Natural killer cell (primary cell): ENCODE data around the gene RGCC. TPM values are rescaled to one million over a fixed set of nuclear protein-coding genes. Genes with fewer than 3 reads are reported as not detected.
"Not testable (repeated sequence)": the region's sequence is repeated elsewhere in the genome, so short reads cannot be mapped to it uniquely, and the experiment has no call there.

Experiments
- ATAC-seq, 3 donors: fragments of 150-1000 bp in 2 of 3; fragments of 200-7000 bp in 1 of 3; cut with Tn5 transposase; 1 replicate in 1 of 3; 2 replicates in 2 of 3; pipeline ENCODE4 v1.10.0; 2021; ENCODE audit warnings: mild to moderate bottlenecking in 2 of 3, moderate library complexity in 2 of 3
- DNase-seq, 2 donors: peaks; one replicate each; pipeline versions ENCODE4 v3.0.0 to v3.0.0-alpha.2; 2013 to 2021; ENCODE audit warnings: mixed read lengths in 1 of 2
- H3K27ac ChIP-seq: one replicate; pipeline ENCODE4 v1.5.1; 2013; ENCODE audit warnings: mild to moderate bottlenecking, low read length
- H3K27me3 ChIP-seq: one replicate; pipeline ENCODE4 v1.6.1; 2013; ENCODE audit warnings: low read length; ENCODE audit not compliant: control insufficient read depth, insufficient read depth
- H3K36me3 ChIP-seq: one replicate; pipeline ENCODE4 v1.6.1; 2013; ENCODE audit warnings: low read length; ENCODE audit not compliant: control insufficient read depth, insufficient read depth
- H3K4me1 ChIP-seq: one replicate; pipeline ENCODE4 v1.6.1; 2013; ENCODE audit warnings: low read length; ENCODE audit not compliant: control insufficient read depth, insufficient read depth
- H3K4me3 ChIP-seq: one replicate; pipeline ENCODE4 v1.5.1; 2013; ENCODE audit warnings: low read length
- H3K9me3 ChIP-seq: one replicate; pipeline ENCODE4 v1.6.1; 2013; ENCODE audit warnings: low read length; ENCODE audit not compliant: control insufficient read depth, insufficient read depth
- H3K27ac Mint-ChIP-seq, 2 donors: one replicate each; pipeline ENCODE4 v1.8.0; 2022; ENCODE audit warnings: mild to moderate bottlenecking in 2 of 2, mixed read lengths in 2 of 2, moderate library complexity in 1 of 2
- H3K27me3 Mint-ChIP-seq, 2 donors: one replicate each; pipeline ENCODE4 v1.8.0; 2022; ENCODE audit warnings: low read depth in 2 of 2, mixed read lengths in 2 of 2
- H3K36me3 Mint-ChIP-seq: one replicate; pipeline ENCODE4 v1.8.0; 2022; ENCODE audit warnings: mixed read lengths
- H3K4me1 Mint-ChIP-seq, 2 donors: one replicate each; pipeline ENCODE4 v1.8.0; 2022; ENCODE audit warnings: mixed read lengths in 2 of 2
- H3K4me3 Mint-ChIP-seq: one replicate; pipeline ENCODE4 v1.8.0; 2022; ENCODE audit warnings: mild to moderate bottlenecking, moderate library complexity, mixed read lengths
- H3K9me3 Mint-ChIP-seq, 2 donors: one replicate each; pipeline ENCODE4 v1.8.0; 2022; ENCODE audit warnings: mixed read lengths in 2 of 2
- CTCF ChIP-seq: fragments of 200-600 bp; IDR thresholded peaks from one replicate; pipeline ENCODE4 v1.8.0; 2022; ENCODE audit warnings: antibody characterized with exemption
- WGBS: methylation state at CpG from one replicate; pipeline ENCODE4 v1.1.7; 2013; ENCODE audit warnings: missing lambda C conversion rate; ENCODE audit not compliant: insufficient coverage; 5-methylcytosine and 5-hydroxymethylcytosine counted together
- intact Hi-C: fragments of 100-400 bp; cut with micrococcal nuclease; formaldehyde crosslinking; loops from one replicate; pipeline ENCODE4 v1.14.2; 2022
- total RNA-seq, 4 donors: library from RNA; stranded (reverse); fragments of 120-200 nt in 1 of 4; gene quantifications; one replicate each; pipeline versions ENCODE4 v1.2.3 to v1.2.4, GENCODE V29; 2013 to 2022

RGCC gene
- total RNA-seq, 3 donors from 2014 or later (not counting 1 experiment from before 2014, with no cell fraction given), result 61.7 to 306 (median 85.4) TPM

GRCh38 chr13:41426047-41426446 lies 31.3 kb upstream of the RGCC start:
- H3K4me3 Mint-ChIP-seq, result no peak overlapping the region
- ATAC-seq, result no peak
- no peaks in the 10 kb centered on the region for H3K27me3 ChIP-seq
- no peak overlapping the region for H3K27ac Mint-ChIP-seq
- intact Hi-C loops, result no loop called here
- H3K36me3 Mint-ChIP-seq, result no peaks in the 10 kb centered on the region
- peaks cover 13 to 14% of the 10 kb centered on the region in 2 donors for H3K27me3 Mint-ChIP-seq
- H3K4me3 ChIP-seq, result no peak overlapping the region
- no peak for TF ChIP-seq CTCF
- H3K27ac ChIP-seq, result no peak overlapping the region
- no peaks in the 10 kb centered on the region for H3K9me3 Mint-ChIP-seq
- DNase-seq, result no peak
- peaks cover 10% of the 10 kb centered on the region for H3K4me1 ChIP-seq
- WGBS, result 72% methylated on average over 21 of the region's 22 CpGs
- H3K4me1 Mint-ChIP-seq, result peaks cover 6 to 7% of the 10 kb centered on the region in 2 donors
- no peaks in the 10 kb centered on the region for H3K36me3 ChIP-seq
- H3K9me3 ChIP-seq, result no peaks in the 10 kb centered on the region

GRCh38 chr13:41427666-41428065 lies 29.7 kb upstream of the RGCC start:
- intact Hi-C loops, result no loop called here
- Histone ChIP-seq H3K27me3 (no peaks in the 10 kb centered on the region), H3K27ac (no peak overlapping the region), H3K36me3 (no peaks in the 10 kb centered on the region), H3K9me3 (no peaks in the 10 kb centered on the region), H3K4me3 (no peak overlapping the region), H3K4me1 (peaks cover 10% of the 10 kb centered on the region)
- no peak for TF ChIP-seq CTCF
- Mint-ChIP-seq H3K27ac (no peak overlapping the region), H3K9me3 (no peaks in the 10 kb centered on the region), H3K4me3 (no peak overlapping the region), H3K36me3 (no peaks in the 10 kb centered on the region), H3K27me3 (peaks cover 13 to 14% of the 10 kb centered on the region in 2 donors), H3K4me1 (peaks cover 6 to 7% of the 10 kb centered on the region in 2 donors)
- DNase-seq (no peak), ATAC-seq (peak in 1 of 3 donors; percentile 8)
- 50% methylated on average over 6 of the region's 17 CpGs for WGBS

GRCh38 chr13:41428155-41428554 lies 29.2 kb upstream of the RGCC start:
- no peaks in the 10 kb centered on the region for H3K9me3 ChIP-seq
- H3K36me3 Mint-ChIP-seq, result no peaks in the 10 kb centered on the region
- H3K4me3 Mint-ChIP-seq, result no peak overlapping the region
- H3K27ac ChIP-seq, result no peak overlapping the region
- intact Hi-C loops, result no loop called here
- no peaks in the 10 kb centered on the region for H3K36me3 ChIP-seq
- no peak overlapping the region for H3K4me3 ChIP-seq
- WGBS, result 21% methylated on average over 32 of the region's 32 CpGs
- DNase-seq, result peak in 1 of 2 donors; percentile 69
- H3K4me1 ChIP-seq, result peaks cover 10% of the 10 kb centered on the region
- peaks cover 6 to 7% of the 10 kb centered on the region in 2 donors for H3K4me1 Mint-ChIP-seq
- H3K9me3 Mint-ChIP-seq, result no peaks in the 10 kb centered on the region
- H3K27me3 ChIP-seq, result no peaks in the 10 kb centered on the region
- no peak for TF ChIP-seq CTCF
- no peak overlapping the region for H3K27ac Mint-ChIP-seq
- H3K27me3 Mint-ChIP-seq, result peaks cover 13 to 14% of the 10 kb centered on the region in 2 donors
- peak; percentile 75 to 91 (median 78) for ATAC-seq

- H3K36me3 ChIP-seq, H3K27me3 Mint-ChIP-seq, H3K36me3 Mint-ChIP-seq, intact Hi-C loops, ATAC-seq, H3K9me3 Mint-ChIP-seq, H3K4me1 Mint-ChIP-seq, H3K9me3 ChIP-seq, H3K27ac Mint-ChIP-seq, H3K4me3 ChIP-seq, H3K27ac ChIP-seq, H3K4me1 ChIP-seq, H3K4me3 Mint-ChIP-seq, DNase-seq, H3K27me3 ChIP-seq: not testable (repeated sequence)
- whole genome bisulfite sequencing, result 93% methylated on average over 6 of the region's 6 CpGs
These were observed 23.3 kb upstream of the RGCC start for GRCh38 chr13:41434030-41434429.
